Prostate gland (tissue), 2 donors: ENCODE measurements around the gene MYO7B. TPM values are rescaled to one million over a fixed set of nuclear protein-coding genes. Genes with fewer than 3 reads are reported as not detected.

ENCODE experiments used
- DNase-seq: peaks from one replicate; pipeline ENCODE4 v3.0.0-alpha.2; 2019; ENCODE audit warnings: low spot score
- H3K27ac ChIP-seq, 2 donors: fragments of 200-600 bp; sonication (generic); 2 replicates each; pipeline ENCODE4 v1.5.1; 2017 to 2019
- H3K27me3 ChIP-seq: fragments of 200-600 bp; sonication (generic); replicated peaks from 2 replicates; pipeline ENCODE4 v1.5.1; 2019; ENCODE audit not compliant: insufficient read depth
- H3K36me3 ChIP-seq, 2 donors: fragments of 200-600 bp; sonication (generic); 1 replicate in 1 of 2; 2 replicates in 1 of 2; pipeline versions ENCODE4 v1.5.1 to v1.8.1; 2017 to 2019
- H3K4me1 ChIP-seq: fragments of 200-600 bp; sonication (generic); replicated peaks from 2 replicates; pipeline ENCODE4 v1.5.1; 2019
- H3K4me3 ChIP-seq, 2 donors: fragments of 200-600 bp; sonication (generic); 2 replicates each; pipeline ENCODE4 v1.5.1; 2017 to 2019
- H3K9me3 ChIP-seq: fragments of 200-600 bp; sonication (generic); 2 replicates; pipeline ENCODE4 v1.5.1; 2017
- CTCF ChIP-seq, 4 experiments: fragments of 200-600 bp in 2 of 4; fragments of 450-650 bp in 2 of 4; sonication (generic) in 2 of 4; IDR thresholded peaks; 1 replicate in 3 of 4; 2 replicates in 1 of 4; pipeline ENCODE4 v1.5.1; 2016 to 2019; ENCODE audit warnings: antibody characterized with exemption in 4 of 4, mild to moderate bottlenecking in 2 of 4, moderate library complexity in 2 of 4
- POLR2A ChIP-seq: fragments of 450-650 bp; IDR thresholded peaks from one replicate; pipeline ENCODE4 v1.6.1; 2016; ENCODE audit warnings: antibody characterized with exemption, mild to moderate bottlenecking
- POLR2AphosphoS5 ChIP-seq: sonication (generic); formaldehyde crosslinking; IDR thresholded peaks from one replicate; pipeline ENCODE4 v1.6.1; 2017; ENCODE audit warnings: antibody characterized with exemption
- WGBS: methylation state at CpG from one replicate; pipeline ENCODE4 v1.1.5; 2018; 5-methylcytosine and 5-hydroxymethylcytosine counted together
- intact Hi-C: fragments of 100-400 bp; cut with DNase I; formaldehyde crosslinking; loops from one replicate; pipeline ENCODE4 v1.14.2; 2022
- total RNA-seq, 2 donors: library from RNA; depleted of rRNA; stranded (reverse); fragments of >200 nt; gene quantifications; one replicate each; pipeline ENCODE4 v1.1.0, GENCODE V29; 2016

The MYO7B gene
- total RNA-seq, 2 donors from 2014 or later, result 1.4 TPM; not detected in 1

- 71% methylated on average over 1 of the region's 1 CpG for WGBS
- no peak for DNase-seq
- H3K4me3 ChIP-seq, result no peak overlapping the region
- no peak overlapping the region for H3K27ac ChIP-seq
- intact Hi-C loops, result no loop called here
- no peaks in the 10 kb centered on the region for H3K27me3 ChIP-seq
- no peak for TF ChIP-seq POLR2A
- no peak for TF ChIP-seq POLR2AphosphoS5
- no peak for TF ChIP-seq CTCF (IDR thresholded peaks at IDR 0.05)
- no peaks in the 10 kb centered on the region for H3K36me3 ChIP-seq
- H3K9me3 ChIP-seq, result no peaks in the 10 kb centered on the region
- peaks cover 2% of the 10 kb centered on the region for H3K4me1 ChIP-seq
These were observed 109.5 kb downstream of the MYO7B start for GRCh38 chr2:127645026-127645394.

- Histone ChIP-seq H3K27ac (no peak within 1 kb of the TSS), H3K4me3 (no peak within 1 kb of the TSS), H3K4me1 (peaks cover 2% of the 10 kb centered on the region), H3K9me3 (no peaks in the 10 kb centered on the region), H3K27me3 (no peaks in the 10 kb centered on the region), H3K36me3 (no peaks in the 10 kb centered on the region)
- intact Hi-C loops, result no loop called here
- 65% methylated on average over 34 of the region's 37 CpGs for whole genome bisulfite sequencing
- DNase-seq, result no peak
- no peak for TF ChIP-seq CTCF (IDR thresholded peaks at IDR 0.05)
- TF ChIP-seq POLR2A, result no peak
- TF ChIP-seq POLR2AphosphoS5, result no peak
These were observed 110.2 kb downstream of the MYO7B start, which contains the start of gene GPR17 for GRCh38 chr2:127645395-127646291. Gene GPR17, plus strand, starts transcription at chr2:127646153. Its CDS starts 4,583 bp downstream, at chr2:127650736.

GRCh38 chr2:127646487-127647241 is 111.2 kb downstream of the MYO7B start:
- TF ChIP-seq POLR2A (no peak), CTCF (IDR thresholded peaks at IDR 0.05) (no peak), POLR2AphosphoS5 (no peak)
- Histone ChIP-seq H3K4me1 (peaks cover 2% of the 10 kb centered on the region), H3K27ac (no peak overlapping the region), H3K36me3 (no peaks in the 10 kb centered on the region), H3K27me3 (no peaks in the 10 kb centered on the region), H3K9me3 (no peaks in the 10 kb centered on the region), H3K4me3 (no peak overlapping the region)
- WGBS, result 75% methylated on average over 24 of the region's 24 CpGs
- intact Hi-C loops, result no loop called here
- DNase-seq, result no peak

- no peaks in the 10 kb centered on the region for H3K36me3 ChIP-seq
- 62% methylated on average over 16 of the region's 16 CpGs for WGBS
- no peaks in the 10 kb centered on the region for H3K27me3 ChIP-seq
- no peak overlapping the region for H3K4me3 ChIP-seq
- no peak for DNase-seq
- no peaks in the 10 kb centered on the region for H3K9me3 ChIP-seq
- intact Hi-C loops, result no loop called here
- no peak for TF ChIP-seq CTCF (IDR thresholded peaks at IDR 0.05)
- no peak for TF ChIP-seq POLR2AphosphoS5
- TF ChIP-seq POLR2A, result no peak
- no peak overlapping the region for H3K27ac ChIP-seq
- peaks cover 2% of the 10 kb centered on the region for H3K4me1 ChIP-seq
These were observed 112.0 kb downstream of the MYO7B start for GRCh38 chr2:127647242-127648190.
